HepG2 (cell line): ENCODE results near the gene NUAK2. TPM values are rescaled to one million over a fixed set of nuclear protein-coding genes. Genes with fewer than 3 reads are reported as not detected.
A peak's percentile ranks its signal among the peaks of the same experiment; 100 is the strongest.

ENCODE experiments used
- AHDC1 ChIP-seq: sonication (generic); formaldehyde crosslinking; IDR thresholded peaks from 2 replicates; pipeline ENCODE4 v1.5.1; 2020; ENCODE audit warnings: mild to moderate bottlenecking, missing genetic modification reagents, borderline replicate concordance
- ARID5B ChIP-seq: IDR thresholded peaks from 2 replicates; pipeline ENCODE4 v1.4.0; 2020; ENCODE audit warnings: mild to moderate bottlenecking, missing genetic modification reagents
- BATF2 ChIP-seq: sonication (generic); formaldehyde crosslinking; IDR thresholded peaks from 2 replicates; pipeline ENCODE4 v1.8.0; 2022; ENCODE audit warnings: mild to moderate bottlenecking, missing genetic modification reagents, moderate library complexity
- BHLHE40 ChIP-seq: IDR thresholded peaks from 2 replicates; pipeline ENCODE4 v1.6.1; 2011; ENCODE audit warnings: low read length, improper control_type of control experiment
- CBX1 ChIP-seq: IDR thresholded peaks from one replicate; pipeline ENCODE4 v1.6.1; 2016; ENCODE audit warnings: antibody characterized with exemption, low read depth
- ESRRA ChIP-seq: sonication (generic); formaldehyde crosslinking; IDR thresholded peaks from 2 replicates; pipeline ENCODE4 v1.5.1; 2020; ENCODE audit warnings: mild to moderate bottlenecking, low read depth, missing genetic modification reagents
- HDAC2 ChIP-seq: sonication (generic); formaldehyde crosslinking; IDR thresholded peaks from 2 replicates; pipeline ENCODE4 v1.4.0; 2020; ENCODE audit warnings: missing genetic modification reagents
- HMG20B ChIP-seq: conservative IDR thresholded peaks from 2 replicates; pipeline ENCODE4 v1.6.1; 2016; ENCODE audit warnings: missing genetic modification reagents, missing compliant biosample characterization
- IKZF1 ChIP-seq: fragments of 450-650 bp; IDR thresholded peaks from 2 replicates; pipeline ENCODE4 v1.7.1; 2016
- KAT7 ChIP-seq: IDR thresholded peaks from 2 replicates; pipeline ENCODE4 v1.6.1; 2018; ENCODE audit warnings: borderline replicate concordance, missing compliant biosample characterization
- NKX3-1 ChIP-seq: sonication (generic); formaldehyde crosslinking; IDR thresholded peaks from 2 replicates; pipeline ENCODE4 v1.5.0; 2020; ENCODE audit warnings: missing genetic modification reagents
- NR1H2 ChIP-seq: sonication (generic); formaldehyde crosslinking; IDR thresholded peaks from 2 replicates; pipeline ENCODE4 v1.8.1; 2022; ENCODE audit warnings: low read depth, missing genetic modification reagents, borderline replicate concordance
- PRMT3 ChIP-seq: sonication (generic); formaldehyde crosslinking; IDR thresholded peaks from 2 replicates; pipeline ENCODE4 v1.8.1; 2022; ENCODE audit warnings: low read depth, mild to moderate bottlenecking, moderate library complexity, missing genetic modification reagents, borderline replicate concordance
- ZNF224 ChIP-seq: sonication (generic); formaldehyde crosslinking; IDR thresholded peaks from 2 replicates; pipeline ENCODE4 v1.5.0; 2020; ENCODE audit warnings: mild to moderate bottlenecking, missing genetic modification reagents
- ZNF354B ChIP-seq: sonication (generic); formaldehyde crosslinking; IDR thresholded peaks from 2 replicates; pipeline ENCODE4 v1.8.0; 2022; ENCODE audit warnings: mild to moderate bottlenecking, missing genetic modification reagents
- ZNF572 ChIP-seq: sonication (generic); formaldehyde crosslinking; IDR thresholded peaks from 2 replicates; pipeline ENCODE4 v1.5.1; 2020; ENCODE audit warnings: mild to moderate bottlenecking, missing genetic modification reagents
- ZNF670 ChIP-seq: sonication (generic); formaldehyde crosslinking; IDR thresholded peaks from 2 replicates; pipeline ENCODE4 v1.8.0; 2022; ENCODE audit warnings: mild to moderate bottlenecking, missing genetic modification reagents, borderline replicate concordance
- ZNF878 ChIP-seq: sonication (generic); formaldehyde crosslinking; IDR thresholded peaks from 2 replicates; pipeline ENCODE4 v1.8.1; 2023; ENCODE audit warnings: mild to moderate bottlenecking, missing genetic modification reagents, moderate library complexity
- ZNF883 ChIP-seq: sonication (generic); formaldehyde crosslinking; IDR thresholded peaks from 2 replicates; pipeline ENCODE4 v1.5.1; 2020; ENCODE audit warnings: mild to moderate bottlenecking, missing genetic modification reagents; ENCODE audit errors: not compliant biosample characterization
- ZZZ3 ChIP-seq: sonication (generic); formaldehyde crosslinking; IDR thresholded peaks from 2 replicates; pipeline ENCODE4 v1.4.0; 2020; ENCODE audit warnings: missing genetic modification reagents, mild to moderate bottlenecking, borderline replicate concordance
- polyA plus RNA-seq, 8 experiments: library from polyadenylated mRNA; depleted of rRNA in 3 of 8; stranded (reverse) in 7 of 8; unstranded in 1 of 8; fragments of >200 nt; fragmentation: Illumina TruSeq in 4 of 8; extraction: Trizol in 4 of 8; gene quantifications; 2 replicates each; pipeline versions ENCODE4 v1.2.1 to v1.2.3, GENCODE V29; 2011 to 2016; ENCODE audit warnings: low read depth in 4 of 8, missing spikeins in 1 of 8, mixed read lengths in 1 of 8; ENCODE audit not compliant: insufficient read depth in 1 of 8
- total RNA-seq, 5 experiments: library from RNA; depleted of rRNA; stranded (reverse); fragments of >200 nt; fragmentation: Illumina TruSeq; extraction: Trizol; gene quantifications; 2 replicates each; pipeline ENCODE4 v1.2.3, GENCODE V29; 2016; ENCODE audit warnings: low read depth in 1 of 5

NUAK2 gene
- total and polyA plus RNA-seq, 2 of the 13 experiments (the other 11 are each of a cell fraction or from before 2014, with no cell fraction given) = 0.75 to 1.1 TPM

GRCh38 chr1:205319081-205320018 lies 2.2 kb downstream of the NUAK2 start (continued):
- TF ChIP-seq BATF2 (CRISPR knock-in tag) = no peak
- peak; percentile 79 for TF ChIP-seq HMG20B (CRISPR knock-in tag)
- no peak for TF ChIP-seq CBX1
- TF ChIP-seq ESRRA (CRISPR knock-in tag) = no peak
- no peak for TF ChIP-seq ZZZ3 (CRISPR knock-in tag)
- no peak for TF ChIP-seq ZNF572 (CRISPR knock-in tag)
- 0 out of 2 replicates have a peak, but pooled peaks have one; percentile 29 for TF ChIP-seq AHDC1 (CRISPR knock-in tag)
- TF ChIP-seq ZNF354B (CRISPR knock-in tag) = no peak
- TF ChIP-seq ZNF883 (CRISPR knock-in tag) = no peak
- no peak for TF ChIP-seq BHLHE40
- no peak for TF ChIP-seq PRMT3 (CRISPR knock-in tag)
- TF ChIP-seq ZNF670 (CRISPR knock-in tag) = 0 out of 2 replicates have a peak, but pooled peaks have one; percentile 25
- no peak for TF ChIP-seq ZNF224 (CRISPR knock-in tag)
- peak; percentile 64 for TF ChIP-seq ARID5B (CRISPR knock-in tag)
- TF ChIP-seq NKX3-1 (CRISPR knock-in tag) = no peak
- TF ChIP-seq HDAC2 (CRISPR knock-in tag) = peak; percentile 68; the same call in 1 of the 2 replicates
- TF ChIP-seq NR1H2 (CRISPR knock-in tag) = no peak
- no peak for TF ChIP-seq IKZF1
- TF ChIP-seq KAT7 (CRISPR knock-in tag) = no peak
- no peak for TF ChIP-seq ZNF878 (CRISPR knock-in tag)
